HCT116 (cell line): ENCODE measurements around the gene GAL3ST2. TPM values are rescaled to one million over a fixed set of nuclear protein-coding genes. Genes with fewer than 3 reads are reported as not detected.

Experiments used
- ATAC-seq: fragments of 200-7000 bp; cut with Tn5 transposase; 2 replicates; pipeline ENCODE4 v1.9.1; 2020; ENCODE audit warnings: mild to moderate bottlenecking, moderate library complexity
- BruUV-seq: library from RNA; stranded (reverse); fragments of 400-500 nt; replicated peaks from 2 replicates; lab custom pipeline; 2021; lab: Mats Ljungman, UMichigan
- CTCF ChIA-PET: fragments of 300-600 bp; sonication (Branson Sonifier 250); formaldehyde crosslinking; loops from one replicate; lab custom pipeline; 2021; ENCODE audit warnings: antibody characterized with exemption; lab: Charles Lee
- POLR2A ChIA-PET: fragments of 300-600, 350-600 bp; sonication (Branson Sonifier 250); formaldehyde crosslinking; loops from one replicate; lab custom pipeline; 2021; ENCODE audit warnings: antibody characterized with exemption; lab: Charles Lee
- RAD21 ChIA-PET, 2 experiments: fragments of 300-600 bp; sonication (Branson Sonifier 250); formaldehyde crosslinking; loops; one replicate each; lab custom pipeline; 2023; ENCODE audit warnings: low total read pairs in 2 of 2; ENCODE audit not compliant: uncharacterized antibody in 2 of 2, unreplicated experiment in 2 of 2, low non-redundant PET in 1 of 2; lab: Charles Lee
- DNase-seq: peaks from one replicate; pipeline ENCODE4 v3.0.0-alpha.2; 2010; ENCODE audit warnings: low read depth, low spot score
- H2AFZ ChIP-seq: fragments of 200-600 bp; shearing (Covaris generic), sonication (generic); 2 replicates; pipeline ENCODE4 v1.6.1; 2017; ENCODE audit warnings: low read depth, mixed run types, mixed read lengths, antibody characterized with exemption, low read length; ENCODE audit not compliant: poor library complexity, severe bottlenecking
- H3K27ac ChIP-seq: 2 replicates; pipeline ENCODE4 v1.5.1; 2012; ENCODE audit warnings: low read depth, low read length
- H3K27me3 ChIP-seq: fragments of 200-600 bp; sonication (generic); 2 replicates; pipeline ENCODE4 v1.6.1; 2016; ENCODE audit warnings: mixed run types, low read length, mixed read lengths; ENCODE audit not compliant: insufficient read depth
- H3K36me3 ChIP-seq, 2 experiments: fragments of 200-500 bp in 1 of 2; fragments of 200-600 bp in 1 of 2; sonication (Bioruptor generic) in 1 of 2; sonication (generic) in 1 of 2; 2 replicates each; pipeline versions ENCODE4 v1.5.1 to v1.6.1; 2014 to 2016; ENCODE audit warnings: low read length in 2 of 2, inconsistent platforms in 1 of 2, mixed read lengths in 1 of 2, mixed run types in 1 of 2; ENCODE audit not compliant: insufficient read depth in 2 of 2, control insufficient read depth in 1 of 2
- H3K4me1 ChIP-seq, 2 experiments: fragments of 200-600 bp in 1 of 2; sonication (generic) in 1 of 2; 2 replicates each; pipeline versions ENCODE4 v1.5.1 to v1.6.1; 2012 to 2017; ENCODE audit warnings: low read length in 2 of 2, inconsistent platforms in 1 of 2, mild to moderate bottlenecking in 1 of 2, mixed read lengths in 1 of 2, mixed run types in 1 of 2, moderate library complexity in 1 of 2; ENCODE audit not compliant: insufficient read depth in 2 of 2, control insufficient read depth in 1 of 2
- H3K4me2 ChIP-seq: fragments of 200-600 bp; sonication (generic); 2 replicates; pipeline ENCODE4 v1.6.1; 2017; ENCODE audit warnings: mixed run types, low read length, mixed read lengths
- H3K4me3 ChIP-seq, 2 experiments: fragments of 200-600 bp in 1 of 2; sonication (generic) in 1 of 2; replicated peaks in 1 of 2; 2 replicates each; pipeline ENCODE4 v1.5.1; 2011 to 2016; ENCODE audit warnings: low read length in 2 of 2, control low read depth in 1 of 2, low read depth in 1 of 2, mild to moderate bottlenecking in 1 of 2, mixed read lengths in 1 of 2, mixed run types in 1 of 2
- H3K79me2 ChIP-seq: fragments of 200-600 bp; sonication (generic); 2 replicates; pipeline ENCODE4 v1.6.1; 2017; ENCODE audit warnings: mild to moderate bottlenecking, mixed run types, low read length, moderate library complexity, mixed read lengths; ENCODE audit not compliant: insufficient read depth
- H3K9ac ChIP-seq: fragments of 200-600 bp; sonication (generic); 2 replicates; pipeline ENCODE4 v1.6.1; 2016; ENCODE audit warnings: low read length, mixed read lengths
- H3K9me2 ChIP-seq: fragments of 200-600 bp; sonication (generic), shearing (Covaris generic); 2 replicates; pipeline ENCODE4 v1.6.1; 2017; ENCODE audit warnings: mixed run types, mild to moderate bottlenecking, moderate library complexity; ENCODE audit not compliant: insufficient read depth
- H3K9me3 ChIP-seq, 2 experiments: fragments of 200-500 bp in 1 of 2; fragments of 200-600 bp in 1 of 2; sonication (Bioruptor generic) in 1 of 2; sonication (generic) in 1 of 2; 2 replicates each; pipeline ENCODE4 v1.6.1; 2014 to 2017; ENCODE audit warnings: low read length in 2 of 2, mixed read lengths in 2 of 2, inconsistent platforms in 1 of 2, low read depth in 1 of 2, mild to moderate bottlenecking in 1 of 2, mixed run types in 1 of 2, moderate library complexity in 1 of 2; ENCODE audit not compliant: control insufficient read depth in 1 of 2, insufficient read depth in 1 of 2
- H4K20me1 ChIP-seq: fragments of 200-600 bp; sonication (generic), shearing (Covaris generic); 2 replicates; pipeline ENCODE4 v1.6.1; 2017; ENCODE audit warnings: mixed run types, mild to moderate bottlenecking, moderate library complexity; ENCODE audit not compliant: insufficient read depth
- CBX3 ChIP-seq: IDR thresholded peaks from 2 replicates; pipeline ENCODE4 v1.6.1; 2012; ENCODE audit warnings: low read depth
- CTCF ChIP-seq, 3 experiments: fragments of 200-600 bp in 1 of 3; sonication (generic) in 1 of 3; IDR thresholded peaks in 2 of 3; conservative IDR thresholded peaks in 1 of 3; 2 replicates each; pipeline ENCODE4 v1.5.1; 2012 to 2017; ENCODE audit warnings: low read depth in 2 of 3, low read length in 2 of 3, antibody characterized with exemption in 1 of 3, borderline replicate concordance in 1 of 3, control low read depth in 1 of 3, mild to moderate bottlenecking in 1 of 3, mixed read lengths in 1 of 3, mixed run types in 1 of 3, moderate library complexity in 1 of 3; ENCODE audit not compliant: insufficient read depth in 1 of 3
- EGR1 ChIP-seq: IDR thresholded peaks from 2 replicates; pipeline ENCODE4 v1.6.1; 2012; ENCODE audit warnings: low read depth
- EZH2 ChIP-seq: fragments of 200-600 bp; sonication (generic); IDR thresholded peaks from 2 replicates; pipeline ENCODE4 v1.6.1; 2017; ENCODE audit warnings: antibody characterized with exemption, mixed run types
- EZH2phosphoT487 ChIP-seq: fragments of 200-600 bp; IDR thresholded peaks from 2 replicates; pipeline ENCODE4 v1.6.1; 2018; ENCODE audit warnings: antibody characterized with exemption, borderline replicate concordance
- FOSL1 ChIP-seq: IDR thresholded peaks from 2 replicates; pipeline ENCODE4 v1.6.1; 2012; ENCODE audit warnings: low read depth
- JUND ChIP-seq: IDR thresholded peaks from 2 replicates; pipeline ENCODE4 v1.6.1; 2012
- RAD21 ChIP-seq: IDR thresholded peaks from 2 replicates; pipeline ENCODE4 v1.6.1; 2012; ENCODE audit warnings: low read depth, mild to moderate bottlenecking
- TCF7L2 ChIP-seq: IDR thresholded peaks from 2 replicates; pipeline ENCODE4 v1.7.0; 2011; ENCODE audit warnings: borderline replicate concordance, inconsistent platforms; ENCODE audit not compliant: insufficient read depth, insufficient read length; ENCODE audit errors: extremely low read depth
- intact Hi-C: fragments of 100-400 bp; cut with micrococcal nuclease; formaldehyde crosslinking; loops from 2 replicates; pipeline ENCODE4 v1.10.0; 2022
- total RNA-seq: library from RNA; stranded (reverse); gene quantifications from one replicate; pipeline ENCODE4 v1.2.1, GENCODE V29; 2021; ENCODE audit not compliant: unreplicated experiment

GAL3ST2 gene
- total RNA-seq, 1 experiment from 2014 or later: 0.44 TPM

- no peaks in the 10 kb centered on the region; the same call in 1 of the 2 replicates for H3K79me2 ChIP-seq
- no peaks in the 10 kb centered on the region for H3K9me2 ChIP-seq
- CTCF ChIA-PET: no interaction called here
- no peak for DNase-seq
- no peak for ATAC-seq
- no peaks in the 10 kb centered on the region for H3K9me3 ChIP-seq
- H4K20me1 ChIP-seq: no peaks in the 10 kb centered on the region
- H3K27ac ChIP-seq: no peak overlapping the region
- no peak overlapping the region for H2AFZ ChIP-seq
- RAD21 ChIA-PET: no interaction called here
- intact Hi-C loops: no loop called here
- H3K9ac ChIP-seq: no peak overlapping the region
- H3K36me3 ChIP-seq: peaks cover under 1 to 2% of the 10 kb centered on the region in 2 experiments; a peak in 1 of 4 replicates
- H3K4me2 ChIP-seq: no peak overlapping the region
- peaks cover 9 to 14% of the 10 kb centered on the region in 2 experiments; a peak in 2 of 4 replicates for H3K4me1 ChIP-seq
- no peaks in the 10 kb centered on the region for H3K27me3 ChIP-seq
- no TSS peak for BruUV-seq
- POLR2A ChIA-PET: no interaction called here
- TF ChIP-seq JUND: no peak
- no peak for TF ChIP-seq RAD21
- no peak for TF ChIP-seq EZH2phosphoT487
- TF ChIP-seq EZH2: no peak
- TF ChIP-seq CBX3: no peak
- no peak for TF ChIP-seq CTCF (IDR thresholded peaks at IDR 0.05 in 2 of 3, conservative IDR thresholded peaks at IDR 0.05 in 1 of 3; ENCODE audit: borderline replicate concordance in 1 of 3, insufficient read depth in 1 of 3, low read depth in 2 of 3, low read length in 2 of 3)
- TF ChIP-seq EGR1: no peak
- TF ChIP-seq TCF7L2: no peak
- no peak for TF ChIP-seq FOSL1
- H3K4me3 ChIP-seq: no peak overlapping the region
Observed at GRCh38 chr2:241739651-241740050, 37.0 kb upstream of the GAL3ST2 start.
